H1 (cell line): ENCODE measurements around the gene FLVCR2. TPM values are rescaled to one million over a fixed set of nuclear protein-coding genes. Genes with fewer than 3 reads are reported as not detected.

Experiments
- CTCF ChIA-PET: fragments of 300-600 bp; sonication (Branson Sonifier 250); formaldehyde crosslinking; loops from one replicate; lab custom pipeline; 2021; ENCODE audit not compliant: partially characterized antibody; lab: Charles Lee
- POLR2A ChIA-PET: fragments of 300-600 bp; sonication (Branson Sonifier 250); formaldehyde crosslinking; loops from one replicate; lab custom pipeline; 2021; ENCODE audit warnings: inconsistent platforms; ENCODE audit not compliant: partially characterized antibody; lab: Charles Lee
- DNase-seq, 2 experiments: peaks; one replicate each; pipeline versions ENCODE4 v3.0.0 to v3.0.0-alpha.2; 2010 to 2022; ENCODE audit warnings: low spot score in 2 of 2, low read depth in 1 of 2, mixed read lengths in 1 of 2
- FAIRE-seq: peaks from 2 replicates; lab custom pipeline; 2011; peaks lifted over from hg19 to GRCh38; lab: Jason Lieb, UNC
- H2AFZ ChIP-seq: 2 replicates; pipeline ENCODE4 v1.8.1; 2012; ENCODE audit warnings: low read length, inconsistent platforms
- H2AK5ac ChIP-seq: 2 replicates; pipeline ENCODE4 v1.6.1; 2013; ENCODE audit warnings: low read depth, low read length
- H2BK120ac ChIP-seq: replicated peaks from 2 replicates; pipeline ENCODE3; 2013; ENCODE audit warnings: low read depth, low read length, inconsistent platforms
- H2BK12ac ChIP-seq: 2 replicates; pipeline ENCODE4 v1.6.1; 2013; ENCODE audit warnings: low read depth, low read length
- H2BK15ac ChIP-seq: 2 replicates; pipeline ENCODE4 v1.6.1; 2013; ENCODE audit warnings: low read length
- H2BK20ac ChIP-seq: 2 replicates; pipeline ENCODE4 v1.6.1; 2013; ENCODE audit warnings: low read length
- H2BK5ac ChIP-seq: 2 replicates; pipeline ENCODE4 v1.6.1; 2013; ENCODE audit warnings: low read depth, low read length
- H3K14ac ChIP-seq: 2 replicates; pipeline ENCODE4 v1.6.1; 2013; ENCODE audit warnings: inconsistent platforms; ENCODE audit not compliant: insufficient read length
- H3K18ac ChIP-seq: 2 replicates; pipeline ENCODE4 v1.6.1; 2013; ENCODE audit warnings: low read length; ENCODE audit errors: extremely low read depth
- H3K23ac ChIP-seq: 2 replicates; pipeline ENCODE4 v1.6.1; 2013; ENCODE audit warnings: inconsistent platforms; ENCODE audit not compliant: insufficient read length
- H3K23me2 ChIP-seq: 2 replicates; pipeline ENCODE4 v1.6.1; 2013; ENCODE audit warnings: low read depth, low read length
- H3K27ac ChIP-seq: 2 replicates; pipeline ENCODE4 v1.6.1; 2011; ENCODE audit warnings: low read depth, low read length, inconsistent platforms
- H3K27me3 ChIP-seq, 4 experiments: replicated peaks in 1 of 4; 1 replicate in 1 of 4; 2 replicates in 3 of 4; pipeline versions ENCODE4 v1.6.1 to v1.8.1; 2011 to 2013; ENCODE audit warnings: low read length in 3 of 4, mild to moderate bottlenecking in 3 of 4, inconsistent platforms in 2 of 4, mixed read lengths in 2 of 4, moderate library complexity in 1 of 4; ENCODE audit not compliant: control insufficient read depth in 3 of 4, insufficient read depth in 3 of 4; ENCODE audit errors: extremely low read depth in 1 of 4
- H3K36me3 ChIP-seq, 4 experiments: 2 replicates each; pipeline versions ENCODE4 v1.6.1 to v1.8.1; 2011 to 2013; ENCODE audit warnings: mild to moderate bottlenecking in 4 of 4, low read length in 3 of 4, moderate library complexity in 2 of 4, control low read depth in 1 of 4, inconsistent platforms in 1 of 4; ENCODE audit not compliant: insufficient read depth in 4 of 4, control insufficient read depth in 2 of 4
- H3K4ac ChIP-seq: replicated peaks from 2 replicates; pipeline ENCODE3; 2013; ENCODE audit warnings: low read length, low read depth, mixed read lengths, inconsistent platforms; ENCODE audit not compliant: insufficient read length
- H3K4me1 ChIP-seq, 4 experiments: replicated peaks in 1 of 4; 1 replicate in 1 of 4; 2 replicates in 3 of 4; pipeline versions ENCODE4 v1.6.1 to v1.8.1; 2011 to 2013; ENCODE audit warnings: low read length in 3 of 4, inconsistent platforms in 2 of 4, mixed read lengths in 1 of 4; ENCODE audit not compliant: insufficient read depth in 4 of 4, control insufficient read depth in 3 of 4
- H3K4me2 ChIP-seq, 2 experiments: 2 replicates each; pipeline versions ENCODE4 v1.6.1 to v1.8.1; 2011 to 2013; ENCODE audit warnings: low read depth in 2 of 2, low read length in 2 of 2, control low read depth in 1 of 2, inconsistent platforms in 1 of 2, mild to moderate bottlenecking in 1 of 2; ENCODE audit not compliant: insufficient read depth in 1 of 2
- H3K4me3 ChIP-seq, 4 experiments: fragments of 200-600, 300-600 bp in 1 of 4; sonication (generic), shearing (Covaris generic), sonication (Bioruptor Twin) in 1 of 4; 2 replicates each; pipeline versions ENCODE4 v1.5.1 to v1.8.1; 2011 to 2016; ENCODE audit warnings: low read length in 4 of 4, low read depth in 3 of 4, control low read depth in 2 of 4, inconsistent platforms in 2 of 4, mild to moderate bottlenecking in 2 of 4, mixed read lengths in 1 of 4, moderate library complexity in 1 of 4; ENCODE audit not compliant: insufficient read depth in 2 of 4; ENCODE audit errors: extremely low read depth in 1 of 4
- H3K56ac ChIP-seq: replicated peaks from 2 replicates; pipeline ENCODE3; 2013; ENCODE audit warnings: low read depth, mild to moderate bottlenecking, mixed read lengths, low read length, inconsistent platforms; ENCODE audit not compliant: insufficient read length
- H3K79me1 ChIP-seq: 2 replicates; pipeline ENCODE4 v1.6.1; 2013; ENCODE audit warnings: low read depth, low read length, control low read depth
- H3K79me2 ChIP-seq, 2 experiments: 2 replicates each; pipeline versions ENCODE4 v1.6.1 to v1.8.1; 2012 to 2013; ENCODE audit warnings: low read length in 2 of 2, mild to moderate bottlenecking in 2 of 2, inconsistent platforms in 1 of 2; ENCODE audit not compliant: insufficient read depth in 2 of 2, control insufficient read depth in 1 of 2
- H3K9ac ChIP-seq, 4 experiments: replicated peaks in 1 of 4; 1 replicate in 1 of 4; 2 replicates in 3 of 4; pipeline versions ENCODE4 v1.6.1 to v1.8.1; 2011 to 2013; ENCODE audit warnings: low read depth in 3 of 4, low read length in 3 of 4, control low read depth in 2 of 4, mild to moderate bottlenecking in 2 of 4, moderate library complexity in 2 of 4, inconsistent platforms in 1 of 4; ENCODE audit errors: extremely low read depth in 1 of 4
- H3K9me3 ChIP-seq, 2 experiments: 2 replicates each; pipeline versions ENCODE4 v1.6.1 to v1.8.1; 2012 to 2013; ENCODE audit warnings: mild to moderate bottlenecking in 2 of 2, moderate library complexity in 2 of 2, control low read depth in 1 of 2, inconsistent platforms in 1 of 2, low read depth in 1 of 2, low read length in 1 of 2, mixed read lengths in 1 of 2; ENCODE audit not compliant: insufficient read depth in 2 of 2
- H4K20me1 ChIP-seq, 2 experiments: replicated peaks in 1 of 2; 2 replicates each; pipeline versions ENCODE3 to v1.8.1; 2011 to 2013; ENCODE audit warnings: inconsistent platforms in 2 of 2, low read length in 2 of 2, mild to moderate bottlenecking in 1 of 2; ENCODE audit not compliant: insufficient read depth in 2 of 2, control insufficient read depth in 1 of 2
- H4K5ac ChIP-seq: 2 replicates; pipeline ENCODE4 v1.6.1; 2013; ENCODE audit warnings: low read length, low read depth, mixed read lengths, inconsistent platforms; ENCODE audit not compliant: insufficient read length
- H4K8ac ChIP-seq: 2 replicates; pipeline ENCODE4 v1.8.0; 2013; ENCODE audit warnings: mild to moderate bottlenecking, moderate library complexity, low read length, inconsistent platforms; ENCODE audit not compliant: insufficient read depth; ENCODE audit errors: extremely low read depth
- H4K91ac ChIP-seq: replicated peaks from 2 replicates; pipeline ENCODE3; 2013; ENCODE audit warnings: low read length, mixed read lengths, inconsistent platforms; ENCODE audit not compliant: insufficient read length
- ASH2L ChIP-seq: fragments of 200-600, 300-600 bp; sonication (generic); IDR thresholded peaks from one replicate; pipeline ENCODE4 v1.7.1; 2017; ENCODE audit warnings: low read length
- CEBPB ChIP-seq: IDR thresholded peaks from 2 replicates; pipeline ENCODE4 v1.6.1; 2012; ENCODE audit warnings: low read depth, low read length
- POU5F1 ChIP-seq: IDR thresholded peaks from 2 replicates; pipeline ENCODE4 v1.6.1; 2011; ENCODE audit warnings: low read depth, mild to moderate bottlenecking, low read length, moderate library complexity
- SAP30 ChIP-seq: fragments of 300-600 bp; sonication (generic); IDR thresholded peaks from 2 replicates; pipeline ENCODE4 v1.7.1; 2012; ENCODE audit warnings: low read length, moderate library complexity, mild to moderate bottlenecking, inconsistent platforms; ENCODE audit not compliant: insufficient read depth, insufficient replicate concordance
- SIX5 ChIP-seq: IDR thresholded peaks from 2 replicates; pipeline ENCODE4 v1.6.1; 2011; ENCODE audit warnings: mild to moderate bottlenecking, low read depth, low read length
- WGBS, 2 experiments: shearing (Covaris generic) in 1 of 2; methylation state at CpG; one replicate each; pipeline versions ENCODE4 v1.1.6 to v1.1.7; 2013 to 2015; ENCODE audit warnings: low lambda C conversion rate in 2 of 2, mixed read lengths in 2 of 2, inconsistent platforms in 1 of 2, low coverage in 1 of 2, missing lambda C conversion rate in 1 of 2; ENCODE audit not compliant: insufficient replicate concordance in 2 of 2, insufficient coverage in 1 of 2, insufficient read length in 1 of 2; ENCODE audit errors: extremely low coverage in 1 of 2, missing lambda C conversion rate in 1 of 2; 5-methylcytosine and 5-hydroxymethylcytosine counted together
- polyA plus RNA-seq, 7 experiments: library from polyadenylated mRNA; depleted of rRNA in 3 of 7; stranded (reverse) in 5 of 7; unstranded in 2 of 7; fragments of >200 nt in 5 of 7; fragments of 200-250 nt in 2 of 7; gene quantifications; 1 replicate in 5 of 7; 2 replicates in 1 of 7; 4 replicates in 1 of 7; pipeline versions ENCODE4 v1.2.1 to v1.2.3, GENCODE V29; 2011 to 2013; ENCODE audit warnings: missing spikeins in 2 of 7, mixed read lengths in 2 of 7
- total RNA-seq: library from RNA; stranded (reverse); fragmentation: NEBNext Ultra II Directional; extraction: Animal tissue kit (Norgen Biotek cat#: 25700); gene quantifications from 2 replicates; pipeline ENCODE4 v1.2.1, GENCODE V29; 2021

Gene FLVCR2
- total and polyA plus RNA-seq, 2 of the 8 experiments (the other 6 are each of a cell fraction or from before 2014, with no cell fraction given): 7.1 to 8.2 TPM

DNA sequence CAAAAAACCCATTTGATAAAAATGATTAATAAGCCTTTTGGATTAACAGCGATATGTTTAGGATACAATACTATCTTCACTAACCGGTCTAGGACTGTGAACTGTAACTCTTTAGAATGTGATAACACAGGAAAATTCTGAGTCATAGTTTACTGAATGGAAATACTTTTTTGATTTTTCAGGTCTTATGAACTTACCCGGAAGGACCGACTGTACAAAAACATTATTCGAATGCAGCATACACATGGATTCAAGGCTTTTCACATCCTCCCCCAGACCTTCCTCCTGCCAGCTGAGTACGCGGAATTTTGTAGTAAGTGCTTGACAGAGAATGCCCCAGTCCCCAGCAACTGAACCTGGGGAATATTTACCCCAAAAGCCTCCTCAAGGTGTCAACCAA lies 111.6 kb downstream of the FLVCR2 start:
- H3K79me1 ChIP-seq: no peaks in the 10 kb centered on the region
- H2AFZ ChIP-seq: no peak overlapping the region
- H3K27ac ChIP-seq: no peak overlapping the region
- WGBS, 2 experiments: 99% methylated on average over 7 of the region's 7 CpGs; no CpG with 5 or more reads in 1 of the 2 experiments
- no peak overlapping the region for H3K4ac ChIP-seq
- peaks cover 0 to 2% of the 10 kb centered on the region in 2 experiments; a peak in 1 of 4 replicates for H3K9me3 ChIP-seq
- H4K8ac ChIP-seq: no peak overlapping the region
- no peak for TF ChIP-seq CEBPB
- no peak for TF ChIP-seq POU5F1
- TF ChIP-seq SIX5: no peak
- TF ChIP-seq SAP30: no peak
- no peak for TF ChIP-seq ASH2L
- H3K79me2 ChIP-seq: no peaks in the 10 kb centered on the region
- no peaks in the 10 kb centered on the region for H3K27me3 ChIP-seq
- no peaks in the 10 kb centered on the region for H3K23me2 ChIP-seq
- H3K18ac ChIP-seq: no peak overlapping the region
- ChIA-PET POLR2A (no interaction called here), CTCF (interaction anchor here (0.6 to 2.6 kb wide), 3 partner anchors 18 to 192 kb away, joined by 3 to 12 read pairs (median 4); no protein-coding TSS in a partner anchor)
- no peak overlapping the region for H3K56ac ChIP-seq
- H3K9ac ChIP-seq: no peak overlapping the region
- FAIRE-seq: no peak
- H2BK15ac ChIP-seq: no peak overlapping the region
- DNase-seq: no peak
- peaks cover 6 to 42% (median 19%) of the 10 kb centered on the region in 4 experiments; a peak in 6 of 8 replicates for H3K36me3 ChIP-seq
- H2AK5ac ChIP-seq: no peak overlapping the region
- H4K20me1 ChIP-seq: no peaks in the 10 kb centered on the region
- no peak overlapping the region for H3K4me3 ChIP-seq
- H2BK5ac ChIP-seq: no peak overlapping the region
- no peaks in the 10 kb centered on the region for H3K4me1 ChIP-seq
- H3K23ac ChIP-seq: no peak overlapping the region
- no peak overlapping the region for H3K4me2 ChIP-seq
- H2BK120ac ChIP-seq: no peak overlapping the region
- H4K5ac ChIP-seq: no peak overlapping the region
- no peak overlapping the region for H3K14ac ChIP-seq
- H4K91ac ChIP-seq: no peak overlapping the region
- no peak overlapping the region for H2BK12ac ChIP-seq
- H2BK20ac ChIP-seq: no peak overlapping the region
